Activated CD8-positive, alpha-beta T cell treated with anti-CD3 and anti-CD28 coated beads for 36 hours (primary cell): ENCODE data around the gene BNC1. TPM values are rescaled to one million over a fixed set of nuclear protein-coding genes. Genes with fewer than 3 reads are reported as not detected.
"Not testable (repeated sequence)": the region's sequence is repeated elsewhere in the genome, so short reads cannot be mapped to it uniquely, and the experiment has no call there.

Experiments used
- ATAC-seq: fragments of 200-7000 bp; cut with Tn5 transposase; one replicate; pipeline ENCODE4 v1.10.0; 2021; ENCODE audit warnings: mild to moderate bottlenecking, moderate library complexity
- CTCF ChIA-PET: fragments of 350-600 bp; sonication (Branson Sonifier 250); formaldehyde crosslinking; loops from one replicate; lab custom pipeline; 2021; ENCODE audit warnings: antibody characterized with exemption; lab: Charles Lee
- POLR2A ChIA-PET: fragments of 350-600 bp; sonication (Branson Sonifier 250); formaldehyde crosslinking; loops from one replicate; lab custom pipeline; 2021; ENCODE audit warnings: antibody characterized with exemption; lab: Charles Lee
- DNase-seq: peaks from one replicate; pipeline ENCODE4 v3.0.0-alpha.2; 2020
- H3K27ac Mint-ChIP-seq: one replicate; pipeline ENCODE4 v1.8.0; 2021; ENCODE audit warnings: mild to moderate bottlenecking, mixed read lengths
- H3K27me3 Mint-ChIP-seq: one replicate; pipeline ENCODE4 v1.8.0; 2021; ENCODE audit warnings: mixed read lengths
- H3K36me3 Mint-ChIP-seq: one replicate; pipeline ENCODE4 v1.8.0; 2021; ENCODE audit warnings: low read depth, mixed read lengths
- H3K4me1 Mint-ChIP-seq: one replicate; pipeline ENCODE4 v1.8.0; 2021; ENCODE audit warnings: low read depth, mixed read lengths
- H3K4me3 Mint-ChIP-seq: one replicate; pipeline ENCODE4 v1.8.0; 2021; ENCODE audit warnings: mild to moderate bottlenecking, moderate library complexity, mixed read lengths
- H3K9me3 Mint-ChIP-seq: one replicate; pipeline ENCODE4 v1.8.0; 2021; ENCODE audit warnings: mixed read lengths
- CTCF ChIP-seq: fragments of 200-600 bp; IDR thresholded peaks from one replicate; pipeline ENCODE4 v1.8.0; 2022; ENCODE audit warnings: antibody characterized with exemption, mild to moderate bottlenecking
- intact Hi-C: fragments of 100-400 bp; cut with micrococcal nuclease; formaldehyde crosslinking; loops from one replicate; pipeline ENCODE4 v1.10.0; 2022
- total RNA-seq, 2 experiments: library from RNA; stranded (reverse); gene quantifications; one replicate each; pipeline ENCODE4 v1.2.3, GENCODE V29; 2021

Gene BNC1
- total RNA-seq, 2 experiments from 2014 or later, result not detected

DNA sequence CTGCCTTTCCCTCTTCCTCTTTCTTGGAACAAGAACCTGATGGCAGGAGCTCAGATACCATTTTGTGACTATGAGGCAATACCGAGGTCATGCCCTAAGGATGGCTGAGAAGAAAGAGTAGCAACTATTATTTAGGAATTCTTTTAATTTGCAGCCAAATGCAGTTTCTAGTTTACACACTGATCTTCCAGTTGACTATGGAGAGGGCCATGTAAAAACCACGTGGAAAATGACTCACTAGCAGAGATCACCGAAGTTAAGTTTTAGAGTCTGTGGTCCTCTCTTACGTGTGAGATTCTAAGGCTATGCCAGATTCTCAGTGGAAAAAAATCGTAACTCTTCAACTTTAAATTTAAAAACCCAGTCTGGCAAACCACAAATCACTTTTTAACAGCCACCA, 7.8 kb downstream of the BNC1 start:
- no peaks in the 10 kb centered on the region for H3K9me3 Mint-ChIP-seq
- no peak overlapping the region for H3K27ac Mint-ChIP-seq
- H3K27me3 Mint-ChIP-seq, result peaks cover 45% of the 10 kb centered on the region
- no peaks in the 10 kb centered on the region for H3K4me1 Mint-ChIP-seq
- ChIA-PET CTCF (no interaction called here), POLR2A (no interaction called here)
- H3K36me3 Mint-ChIP-seq, result no peaks in the 10 kb centered on the region
- no peak for TF ChIP-seq CTCF
- no peak overlapping the region for H3K4me3 Mint-ChIP-seq
- peak; percentile 42 for ATAC-seq
- DNase-seq, result no peak
- intact Hi-C loops, result no loop called here

DNA sequence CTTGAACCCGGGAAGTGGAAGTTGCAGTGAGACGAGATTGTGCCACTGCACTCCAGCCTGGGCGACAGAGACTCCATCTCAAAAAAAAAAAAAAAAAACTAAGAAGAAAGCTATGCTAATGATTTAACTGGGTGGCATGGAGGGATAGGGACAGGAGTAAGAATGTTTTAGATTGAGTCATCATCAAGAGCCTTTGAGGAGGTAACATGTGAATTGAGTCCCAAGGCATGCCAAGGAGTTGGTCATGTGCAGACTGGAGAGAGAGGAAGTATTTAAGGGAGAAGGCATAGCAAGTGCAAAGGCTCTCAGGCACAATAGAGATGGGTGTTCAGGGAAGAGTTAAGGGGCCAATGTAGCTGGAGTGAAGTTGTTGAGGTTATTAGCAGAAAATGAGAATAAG, 9.1 kb downstream of the BNC1 start:
- POLR2A ChIA-PET, result no interaction called here
- Mint-ChIP-seq H3K4me1 (no peaks in the 10 kb centered on the region), H3K36me3 (no peaks in the 10 kb centered on the region), H3K27ac (no peak overlapping the region), H3K4me3 (no peak overlapping the region), H3K9me3 (no peaks in the 10 kb centered on the region), H3K27me3 (peaks cover 39% of the 10 kb centered on the region)
- intact Hi-C loops, result no loop called here
- DNase-seq (no peak), ATAC-seq (no peak)
- CTCF ChIA-PET, result interaction anchor here (1.0 kb wide), 2 partner anchors 8 to 27 kb away, joined by 3 to 4 read pairs; no protein-coding TSS in a partner anchor
- TF ChIP-seq CTCF, result no peak

DNA sequence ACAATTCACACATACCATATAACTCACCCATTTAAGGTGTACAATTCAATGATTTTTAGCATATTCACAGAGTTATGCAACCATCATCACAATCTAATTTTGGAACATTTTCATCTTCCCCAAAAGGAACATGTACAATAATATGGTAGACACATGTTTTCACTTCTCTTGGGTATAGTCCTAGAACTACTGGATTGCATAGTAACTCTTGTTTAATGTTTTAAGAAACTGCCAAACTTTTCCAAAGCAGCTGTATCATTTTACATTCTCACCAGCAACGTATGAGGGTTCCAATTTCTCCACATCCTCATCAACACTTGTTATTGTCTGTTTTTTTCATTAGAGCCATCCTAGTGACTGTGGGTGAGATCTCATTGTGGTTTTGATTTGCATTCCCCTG, 14.3 kb downstream of the BNC1 start:
- H3K4me3 Mint-ChIP-seq, result no peak overlapping the region
- peaks cover 20% of the 10 kb centered on the region for H3K27me3 Mint-ChIP-seq
- intact Hi-C loops, result no loop called here
- ChIA-PET POLR2A (no interaction called here), CTCF (no interaction called here)
- H3K27ac Mint-ChIP-seq, result no peak overlapping the region
- no peak for ATAC-seq
- H3K4me1 Mint-ChIP-seq, result no peaks in the 10 kb centered on the region
- DNase-seq, result no peak
- no peaks in the 10 kb centered on the region for H3K36me3 Mint-ChIP-seq
- no peaks in the 10 kb centered on the region for H3K9me3 Mint-ChIP-seq
- TF ChIP-seq CTCF, result no peak

DNA sequence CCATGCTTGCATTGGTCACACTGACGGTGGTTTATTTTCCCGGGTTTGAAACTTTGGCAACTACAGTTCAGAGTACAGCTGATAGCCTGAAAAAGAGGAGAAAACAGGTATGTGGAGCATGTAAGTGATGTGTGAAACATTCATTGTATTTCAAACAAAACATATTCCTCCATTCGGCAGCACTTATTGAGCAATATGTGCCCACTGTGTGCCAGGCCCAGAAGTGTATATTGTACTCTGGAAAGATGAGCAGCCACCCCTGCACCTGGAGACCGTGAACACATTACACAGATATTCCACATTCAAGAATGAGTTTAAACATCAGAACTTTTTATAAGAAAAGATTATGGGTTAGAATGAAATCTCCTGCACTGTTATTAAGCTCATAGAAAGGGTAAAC, 16.3 kb downstream of the BNC1 start:
- ChIA-PET CTCF (no interaction called here), POLR2A (no interaction called here)
- Mint-ChIP-seq H3K36me3 (no peaks in the 10 kb centered on the region), H3K27me3 (peaks cover 14% of the 10 kb centered on the region), H3K4me1 (no peaks in the 10 kb centered on the region), H3K9me3 (no peaks in the 10 kb centered on the region), H3K27ac (no peak overlapping the region), H3K4me3 (no peak overlapping the region)
- ATAC-seq (no peak), DNase-seq (no peak)
- intact Hi-C loops, result no loop called here
- TF ChIP-seq CTCF, result no peak

GRCh38 chr15:83262594-83263315, 21.7 kb downstream of the BNC1 start:
- ATAC-seq (no peak), DNase-seq (no peak)
- no peak overlapping the region for H3K27ac Mint-ChIP-seq
- no peak for TF ChIP-seq CTCF
- intact Hi-C loops, result no loop called here
- no peak overlapping the region for H3K4me3 Mint-ChIP-seq
- H3K36me3 Mint-ChIP-seq, result no peaks in the 10 kb centered on the region
- ChIA-PET POLR2A (no interaction called here), CTCF (interaction anchor here (1.7 kb wide), 1 partner anchor 15 kb away, joined by 6 read pairs; no protein-coding TSS in a partner anchor)
- H3K9me3 Mint-ChIP-seq, result no peaks in the 10 kb centered on the region
- H3K4me1 Mint-ChIP-seq, result no peaks in the 10 kb centered on the region
- peaks cover 10% of the 10 kb centered on the region for H3K27me3 Mint-ChIP-seq

DNA sequence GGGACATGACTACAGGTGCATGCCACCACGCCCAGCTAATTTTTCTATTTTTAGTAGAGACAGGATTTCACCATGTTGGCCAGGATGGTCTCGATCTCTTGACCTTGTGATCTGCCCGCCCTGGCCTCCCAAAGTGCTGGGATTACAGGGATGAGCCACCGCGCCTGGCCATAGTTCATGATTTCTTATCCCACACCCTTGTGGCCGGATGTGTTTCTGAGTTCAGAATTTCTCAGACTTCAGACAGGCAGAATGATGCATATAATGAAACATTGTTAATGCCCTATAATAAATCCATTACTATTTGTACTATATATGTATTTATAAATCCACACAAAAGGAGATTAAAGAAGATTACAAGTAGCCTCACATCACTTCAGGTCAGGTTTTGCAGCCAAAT, 22.3 kb downstream of the BNC1 start:
- H3K27me3 Mint-ChIP-seq, H3K36me3 Mint-ChIP-seq, intact Hi-C loops, H3K9me3 Mint-ChIP-seq, H3K4me3 Mint-ChIP-seq, H3K27ac Mint-ChIP-seq, ATAC-seq, POLR2A ChIA-PET, H3K4me1 Mint-ChIP-seq, CTCF ChIA-PET, DNase-seq: not testable (repeated sequence)
